Stimulated activated memory B cell treated with anti-CD40 and anti-IgM and Interleukin-4, amounts not matched to agents 10 μg/mL and 1 μg/mL and 100 μg/mL, for 72 hours (primary cell): ENCODE results near the gene PSIP1.
"Not testable (repeated sequence)": the region's sequence is repeated elsewhere in the genome, so short reads cannot be mapped to it uniquely, and the experiment has no call there.

Source experiments
- ATAC-seq: fragments of 150-1000 bp; cut with Tn5 transposase; 2 replicates; pipeline ENCODE4 v1.10.0; 2021
- H3K27ac Mint-ChIP-seq: one replicate; pipeline ENCODE4 v1.8.0; 2022; ENCODE audit warnings: mild to moderate bottlenecking, mixed read lengths
- H3K27me3 Mint-ChIP-seq: one replicate; pipeline ENCODE4 v1.8.0; 2022; ENCODE audit warnings: mixed read lengths
- H3K36me3 Mint-ChIP-seq: one replicate; pipeline ENCODE4 v1.8.0; 2022; ENCODE audit warnings: mixed read lengths
- H3K4me1 Mint-ChIP-seq: one replicate; pipeline ENCODE4 v1.8.0; 2022; ENCODE audit warnings: mixed read lengths
- H3K4me3 Mint-ChIP-seq: one replicate; pipeline ENCODE4 v1.8.0; 2022; ENCODE audit warnings: mild to moderate bottlenecking, moderate library complexity, mixed read lengths
- H3K9me3 Mint-ChIP-seq: one replicate; pipeline ENCODE4 v1.8.0; 2022; ENCODE audit warnings: mixed read lengths

The PSIP1 gene

DNA sequence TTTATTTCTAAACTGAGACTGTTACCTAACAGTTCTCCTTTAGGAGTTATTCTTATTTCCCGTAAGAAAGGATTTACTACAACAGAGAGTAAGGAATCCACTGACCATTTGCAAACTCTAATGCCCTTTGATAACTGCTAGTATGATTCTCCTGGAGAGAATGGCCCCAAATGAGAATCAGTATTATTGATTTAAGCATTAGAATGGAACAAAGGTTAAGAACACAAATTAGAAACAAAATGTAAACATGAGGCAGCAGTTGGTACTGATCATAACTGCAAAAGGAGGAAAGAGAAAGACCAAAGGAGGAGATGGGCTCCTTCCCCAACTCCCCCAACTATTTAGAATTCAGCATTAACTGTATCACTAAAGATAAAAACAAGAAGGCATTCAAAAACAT, 30.7 kb downstream of the PSIP1 start:
- Mint-ChIP-seq H3K9me3 (no peaks in the 10 kb centered on the region), H3K36me3 (peaks cover 35% of the 10 kb centered on the region), H3K27me3 (no peaks in the 10 kb centered on the region), H3K4me3 (no peak overlapping the region), H3K4me1 (peaks cover 21% of the 10 kb centered on the region), H3K27ac (peak overlapping the region; percentile 8)
- no peak for ATAC-seq

DNA sequence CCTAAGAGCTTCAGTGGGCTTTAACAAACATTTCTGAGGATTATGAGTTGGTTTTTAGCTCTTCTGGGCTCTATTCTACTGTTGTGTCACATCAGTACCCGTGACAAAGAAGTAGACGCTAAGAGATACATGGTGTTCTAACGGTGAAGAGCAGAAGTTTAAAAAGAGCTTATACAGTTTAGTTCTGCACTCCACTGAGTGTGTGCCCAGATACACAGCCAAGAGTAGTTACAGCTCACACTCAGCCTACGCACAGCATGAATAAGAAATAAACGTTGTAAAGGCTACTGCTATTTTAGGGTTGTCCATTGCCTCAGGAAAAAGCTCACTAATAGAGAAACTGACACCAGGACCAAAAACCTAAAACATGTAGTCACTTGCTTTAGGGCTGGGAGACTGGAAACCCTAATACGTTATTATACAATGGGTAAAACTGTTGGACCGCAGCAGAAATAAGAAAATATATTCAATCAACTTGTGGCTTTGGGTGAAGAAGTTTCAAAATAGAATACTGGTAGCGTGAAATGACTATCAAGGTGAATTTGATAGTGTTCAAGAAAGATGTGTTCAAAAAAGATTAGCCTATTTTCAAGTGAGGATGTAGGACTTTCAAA, 34.7 kb downstream of the PSIP1 start:
- no peak overlapping the region for H3K27ac Mint-ChIP-seq
- H3K27me3 Mint-ChIP-seq = no peaks in the 10 kb centered on the region
- H3K36me3 Mint-ChIP-seq = peaks cover 29% of the 10 kb centered on the region
- no peak overlapping the region for H3K4me3 Mint-ChIP-seq
- no peak for ATAC-seq
- no peaks in the 10 kb centered on the region for H3K9me3 Mint-ChIP-seq
- H3K4me1 Mint-ChIP-seq = no peaks in the 10 kb centered on the region

DNA sequence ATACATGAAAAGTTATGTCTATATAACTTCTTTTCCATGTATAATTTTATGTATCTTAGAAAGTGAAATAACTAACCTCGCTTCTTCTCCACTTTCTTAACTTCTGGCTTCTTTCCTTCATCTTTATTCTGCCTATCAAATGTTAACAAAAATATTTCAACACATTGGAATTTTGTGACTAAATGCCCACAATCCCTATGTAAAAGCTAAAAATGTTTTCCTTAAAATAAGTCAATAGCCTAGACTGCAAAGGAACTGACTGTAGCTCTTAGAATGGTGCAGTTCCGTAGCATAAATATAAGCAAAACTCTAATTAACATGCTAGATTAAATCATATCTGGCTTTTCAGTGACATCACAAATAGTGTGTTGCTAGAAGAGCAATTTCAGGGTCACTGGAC, 40.9 kb downstream of the PSIP1 start:
- Mint-ChIP-seq H3K9me3 (no peaks in the 10 kb centered on the region), H3K27me3 (no peaks in the 10 kb centered on the region), H3K36me3 (peaks cover 39% of the 10 kb centered on the region), H3K4me1 (no peaks in the 10 kb centered on the region), H3K27ac (peak overlapping the region; percentile 44), H3K4me3 (no peak overlapping the region)
- no peak for ATAC-seq

DNA sequence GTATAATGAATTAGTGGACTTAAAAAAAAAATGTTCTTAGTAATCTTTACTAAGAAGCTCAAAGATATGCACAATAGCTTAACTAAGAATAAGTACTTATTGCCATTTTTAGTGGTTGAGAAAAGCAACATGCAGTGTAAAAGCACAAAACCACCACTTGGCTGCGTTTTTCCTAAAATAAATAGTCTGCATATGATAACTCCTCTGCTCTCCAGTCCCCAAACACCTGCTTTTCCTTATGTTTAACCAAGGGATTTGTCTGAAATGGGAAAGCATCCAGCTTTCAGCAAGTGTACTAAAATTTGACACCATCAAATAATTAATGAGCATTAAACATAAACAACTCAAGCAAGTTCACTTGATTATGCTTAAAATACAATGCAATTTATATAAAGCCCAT, 41.4 kb downstream of the PSIP1 start:
- ATAC-seq = no peak
- Mint-ChIP-seq H3K4me3 (no peak overlapping the region), H3K27me3 (no peaks in the 10 kb centered on the region), H3K4me1 (no peaks in the 10 kb centered on the region), H3K27ac (peak overlapping the region; percentile 44), H3K36me3 (peaks cover 39% of the 10 kb centered on the region), H3K9me3 (no peaks in the 10 kb centered on the region)

DNA sequence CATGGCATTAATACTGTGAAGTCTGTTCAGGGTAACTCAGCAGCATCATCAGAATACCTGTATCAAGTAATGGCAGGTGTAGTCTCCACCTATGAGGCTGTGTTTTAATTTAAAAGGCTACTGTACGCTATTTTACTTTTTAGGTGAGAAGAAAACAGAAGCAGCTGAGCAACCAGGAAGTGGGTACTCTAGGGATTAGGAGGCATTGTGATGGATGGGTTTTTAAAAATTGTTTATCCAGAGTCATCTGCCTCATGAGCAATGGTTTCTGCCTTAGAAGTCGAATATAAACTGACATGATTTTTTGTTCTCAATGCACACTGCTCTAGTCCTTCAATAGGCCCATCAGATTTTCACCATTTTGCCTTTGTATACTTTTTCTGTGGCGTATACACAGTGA, 42.6 kb downstream of the PSIP1 start:
- ATAC-seq = no peak
- Mint-ChIP-seq H3K4me3 (no peak overlapping the region), H3K4me1 (no peaks in the 10 kb centered on the region), H3K36me3 (peaks cover 33% of the 10 kb centered on the region), H3K27ac (no peak overlapping the region), H3K9me3 (no peaks in the 10 kb centered on the region), H3K27me3 (no peaks in the 10 kb centered on the region)

DNA sequence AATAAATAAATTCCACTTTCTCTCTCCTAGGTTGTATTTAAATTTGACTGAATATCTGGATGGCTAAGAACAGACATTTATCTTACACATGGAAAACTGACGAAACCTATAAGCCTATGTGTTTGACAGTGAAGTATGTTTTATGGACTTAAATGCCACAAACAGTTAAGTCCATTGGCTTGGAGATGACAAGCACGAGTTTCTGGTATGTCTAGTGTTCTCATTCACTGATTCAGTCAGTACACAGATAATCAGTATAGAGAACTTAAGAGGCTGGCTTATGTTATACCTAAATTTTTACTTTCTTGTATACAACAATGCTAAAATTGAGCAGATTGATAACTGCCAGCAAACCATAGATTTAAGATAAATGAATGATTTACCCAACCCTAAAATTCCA, 49.2 kb downstream of the PSIP1 start:
- no peak overlapping the region for H3K4me3 Mint-ChIP-seq
- peaks cover 24% of the 10 kb centered on the region for H3K36me3 Mint-ChIP-seq
- no peak overlapping the region for H3K27ac Mint-ChIP-seq
- no peaks in the 10 kb centered on the region for H3K4me1 Mint-ChIP-seq
- H3K9me3 Mint-ChIP-seq = no peaks in the 10 kb centered on the region
- no peaks in the 10 kb centered on the region for H3K27me3 Mint-ChIP-seq
- ATAC-seq = no peak

DNA sequence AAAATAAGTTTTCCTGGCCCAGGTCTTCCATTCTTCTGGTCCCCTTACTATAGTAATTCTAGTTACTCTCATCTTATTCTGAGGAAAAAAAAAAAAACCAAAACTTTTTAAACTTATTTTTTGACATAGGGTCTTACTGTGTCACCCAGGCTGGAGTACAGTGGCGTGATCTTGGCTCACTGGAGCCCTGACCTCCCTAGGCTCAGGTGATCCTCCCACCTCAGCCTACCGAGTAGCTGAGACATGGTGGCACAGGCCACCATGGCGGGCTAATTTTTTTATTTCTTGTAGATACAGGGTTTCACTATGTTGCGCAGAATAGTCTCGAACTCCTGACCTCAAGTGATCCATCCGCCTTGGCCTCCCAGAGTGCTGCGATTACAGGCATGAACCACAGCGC, 49.7 kb downstream of the PSIP1 start:
- Mint-ChIP-seq H3K4me1 (no peaks in the 10 kb centered on the region), H3K9me3 (no peaks in the 10 kb centered on the region), H3K4me3 (no peak overlapping the region), H3K36me3 (peaks cover 21% of the 10 kb centered on the region), H3K27me3 (no peaks in the 10 kb centered on the region), H3K27ac (no peak overlapping the region)
- no peak for ATAC-seq

DNA sequence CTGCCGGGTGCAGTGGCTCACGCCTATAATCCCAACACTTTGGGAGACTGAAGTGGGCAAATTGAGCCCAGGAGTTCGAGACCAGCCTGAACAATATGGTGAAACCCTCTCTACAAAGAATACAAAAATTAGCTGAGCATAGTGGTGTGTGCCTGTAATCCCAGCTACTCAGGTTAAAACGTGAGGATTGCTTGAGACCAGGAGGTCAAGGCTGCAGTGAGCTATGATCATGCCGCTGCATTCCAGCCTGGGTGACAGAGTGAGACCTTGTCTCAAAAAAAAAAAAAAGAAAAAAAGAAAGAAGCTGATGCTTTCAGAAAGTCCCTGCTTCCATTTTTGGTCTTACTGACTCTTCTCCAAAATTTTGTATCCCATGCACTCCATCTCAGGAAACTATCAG, 56.8 kb downstream of the PSIP1 start:
- no peaks in the 10 kb centered on the region for H3K9me3 Mint-ChIP-seq
- no peak for ATAC-seq
- peak overlapping the region; percentile 51 for H3K27ac Mint-ChIP-seq
- no peaks in the 10 kb centered on the region for H3K27me3 Mint-ChIP-seq
- H3K36me3 Mint-ChIP-seq = peaks cover 28% of the 10 kb centered on the region
- no peak overlapping the region for H3K4me3 Mint-ChIP-seq
- H3K4me1 Mint-ChIP-seq = no peaks in the 10 kb centered on the region

DNA sequence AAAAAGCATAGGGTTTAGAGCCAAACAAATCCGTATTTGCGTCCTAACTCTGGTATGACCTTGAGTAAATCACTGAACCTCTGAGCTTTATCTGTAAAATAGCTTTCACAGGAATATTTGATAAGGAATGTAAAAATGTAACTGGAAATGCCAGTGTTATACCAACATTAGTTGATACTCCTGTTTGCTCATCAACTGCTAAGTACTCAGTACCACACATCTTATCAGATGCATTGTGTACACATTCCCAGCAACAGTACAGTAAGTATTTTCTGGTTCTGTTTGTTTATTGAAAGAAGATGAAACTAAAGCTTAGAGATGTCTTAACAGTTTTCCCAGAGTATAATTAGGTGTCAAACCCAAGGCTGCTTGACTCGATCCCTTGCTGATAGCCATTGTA, 66.6 kb downstream of the PSIP1 start:
- H3K9me3 Mint-ChIP-seq = no peaks in the 10 kb centered on the region
- H3K36me3 Mint-ChIP-seq = peaks cover 60% of the 10 kb centered on the region
- no peak overlapping the region for H3K27ac Mint-ChIP-seq
- H3K4me1 Mint-ChIP-seq = no peaks in the 10 kb centered on the region
- no peak overlapping the region for H3K4me3 Mint-ChIP-seq
- no peaks in the 10 kb centered on the region for H3K27me3 Mint-ChIP-seq
- ATAC-seq = no peak

DNA sequence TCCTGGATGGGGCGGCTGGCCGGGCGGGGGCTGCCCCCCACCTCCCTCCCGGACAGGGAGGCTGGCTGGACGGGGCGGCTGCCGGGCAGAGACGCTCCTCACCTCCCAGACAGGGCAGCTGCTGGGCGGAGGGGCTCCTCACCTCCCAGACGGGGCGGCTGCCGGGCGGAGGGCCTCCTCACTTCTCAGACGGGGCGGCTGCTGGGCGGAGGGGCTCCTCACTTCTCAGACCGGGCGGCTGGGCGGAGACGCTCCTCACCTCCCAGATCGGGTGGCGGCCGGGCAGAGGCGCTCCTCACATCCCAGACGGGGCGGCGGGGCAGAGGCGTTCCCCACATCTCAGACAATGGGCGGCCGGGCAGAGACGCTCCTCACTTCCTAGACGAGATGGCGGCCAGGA, 68.5 kb downstream of the PSIP1 start:
- not testable (repeated sequence) for H3K9me3 Mint-ChIP-seq, H3K27me3 Mint-ChIP-seq, H3K27ac Mint-ChIP-seq, H3K4me3 Mint-ChIP-seq, ATAC-seq
- Mint-ChIP-seq H3K36me3 (peaks cover 66% of the 10 kb centered on the region), H3K4me1 (peaks cover 14% of the 10 kb centered on the region)

DNA sequence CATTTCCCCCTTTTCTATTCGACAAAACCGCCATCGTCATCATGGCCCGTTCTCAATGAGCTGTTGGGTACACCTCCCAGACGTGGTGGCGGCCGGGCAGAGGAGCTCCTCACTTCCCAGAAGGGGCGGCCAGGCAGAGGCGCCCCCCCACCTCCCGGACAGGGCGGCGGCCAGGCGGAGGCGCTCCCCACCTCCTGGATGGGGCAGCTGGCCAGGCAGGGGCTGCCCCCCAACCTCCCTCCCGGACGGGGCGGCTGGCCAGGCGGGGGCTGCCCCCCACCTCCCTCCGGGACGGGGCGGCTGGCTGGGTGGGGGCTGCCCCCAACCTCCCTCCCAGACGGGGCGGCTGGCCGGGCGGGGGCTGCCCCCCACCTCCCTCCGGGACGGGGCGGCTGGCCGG, 68.9 kb downstream of the PSIP1 start:
- Mint-ChIP-seq H3K36me3 (peaks cover 66% of the 10 kb centered on the region), H3K4me1 (peaks cover 16% of the 10 kb centered on the region)
- H3K9me3 Mint-ChIP-seq, H3K4me3 Mint-ChIP-seq, ATAC-seq, H3K27me3 Mint-ChIP-seq, H3K27ac Mint-ChIP-seq: not testable (repeated sequence)

DNA sequence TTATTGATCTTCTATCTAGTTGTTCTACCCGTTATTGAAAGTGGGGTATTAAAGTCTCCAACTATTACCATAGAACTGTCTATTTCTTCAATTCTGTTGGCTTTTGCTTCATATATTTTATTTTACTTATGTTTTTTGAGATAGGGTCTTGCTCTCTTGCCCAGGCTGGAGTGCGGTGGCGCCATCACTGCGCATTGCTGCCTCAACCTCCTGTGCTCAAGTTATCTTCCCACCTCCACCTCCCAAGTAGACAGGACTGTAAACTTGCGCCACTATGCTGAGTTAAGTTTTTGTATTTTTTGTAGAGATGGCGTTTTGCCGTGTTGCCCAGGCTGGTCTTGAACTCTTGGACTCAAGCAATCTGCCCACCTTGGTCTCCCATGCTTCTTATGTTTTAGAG, 71.9 kb downstream of the PSIP1 start:
- Mint-ChIP-seq H3K4me3 (no peak overlapping the region), H3K36me3 (peaks cover 73% of the 10 kb centered on the region), H3K27ac (no peak overlapping the region), H3K4me1 (peaks cover 27% of the 10 kb centered on the region), H3K9me3 (no peaks in the 10 kb centered on the region), H3K27me3 (no peaks in the 10 kb centered on the region)
- no peak for ATAC-seq

DNA sequence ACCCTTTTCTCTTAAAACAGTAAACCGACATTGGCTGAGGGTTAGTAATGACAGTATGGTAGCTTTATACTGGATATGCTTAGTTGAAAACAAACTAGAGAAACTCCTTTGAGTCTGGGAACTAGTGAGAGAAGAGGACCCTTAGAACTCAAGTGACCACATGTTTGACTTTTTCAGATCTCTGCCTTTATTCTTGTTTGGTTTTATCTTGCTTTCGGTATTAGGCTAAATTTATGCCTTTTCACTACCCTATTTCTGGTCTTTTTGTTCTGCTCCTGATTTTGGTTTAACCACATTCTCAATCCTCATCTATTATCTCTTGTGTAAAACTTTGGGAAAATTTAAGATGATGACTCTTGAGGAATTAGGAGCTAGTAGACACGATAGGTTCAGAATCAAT, 77.1 kb downstream of the PSIP1 start:
- no peak for ATAC-seq
- H3K27me3 Mint-ChIP-seq = no peaks in the 10 kb centered on the region
- H3K4me3 Mint-ChIP-seq = no peak overlapping the region
- H3K9me3 Mint-ChIP-seq = no peaks in the 10 kb centered on the region
- H3K27ac Mint-ChIP-seq = no peak overlapping the region
- peaks cover 72% of the 10 kb centered on the region for H3K36me3 Mint-ChIP-seq
- peaks cover 68% of the 10 kb centered on the region for H3K4me1 Mint-ChIP-seq

DNA sequence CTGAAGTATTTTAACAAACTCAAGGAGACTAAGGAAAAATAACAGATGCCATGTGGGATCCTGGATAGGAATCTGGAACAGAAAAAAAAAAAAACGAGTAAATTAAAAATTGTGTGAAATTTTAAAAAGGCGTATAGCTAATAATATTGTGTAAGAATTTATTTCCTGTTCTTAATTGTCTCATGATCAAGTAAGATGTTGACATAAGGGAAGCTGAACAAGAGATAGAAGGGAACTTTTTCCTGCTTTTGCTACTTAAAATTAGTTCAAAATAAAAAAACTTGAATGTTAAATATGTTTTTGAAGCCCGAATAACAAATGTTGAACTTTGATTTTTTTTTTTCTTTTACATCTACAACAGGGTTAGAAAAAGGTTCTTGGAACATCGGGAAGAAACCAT, 77.6 kb downstream of the PSIP1 start:
- Mint-ChIP-seq H3K27ac (no peak overlapping the region), H3K36me3 (peaks cover 72% of the 10 kb centered on the region), H3K27me3 (no peaks in the 10 kb centered on the region), H3K9me3 (no peaks in the 10 kb centered on the region), H3K4me3 (no peak overlapping the region), H3K4me1 (peaks cover 68% of the 10 kb centered on the region)
- ATAC-seq = no peak

DNA sequence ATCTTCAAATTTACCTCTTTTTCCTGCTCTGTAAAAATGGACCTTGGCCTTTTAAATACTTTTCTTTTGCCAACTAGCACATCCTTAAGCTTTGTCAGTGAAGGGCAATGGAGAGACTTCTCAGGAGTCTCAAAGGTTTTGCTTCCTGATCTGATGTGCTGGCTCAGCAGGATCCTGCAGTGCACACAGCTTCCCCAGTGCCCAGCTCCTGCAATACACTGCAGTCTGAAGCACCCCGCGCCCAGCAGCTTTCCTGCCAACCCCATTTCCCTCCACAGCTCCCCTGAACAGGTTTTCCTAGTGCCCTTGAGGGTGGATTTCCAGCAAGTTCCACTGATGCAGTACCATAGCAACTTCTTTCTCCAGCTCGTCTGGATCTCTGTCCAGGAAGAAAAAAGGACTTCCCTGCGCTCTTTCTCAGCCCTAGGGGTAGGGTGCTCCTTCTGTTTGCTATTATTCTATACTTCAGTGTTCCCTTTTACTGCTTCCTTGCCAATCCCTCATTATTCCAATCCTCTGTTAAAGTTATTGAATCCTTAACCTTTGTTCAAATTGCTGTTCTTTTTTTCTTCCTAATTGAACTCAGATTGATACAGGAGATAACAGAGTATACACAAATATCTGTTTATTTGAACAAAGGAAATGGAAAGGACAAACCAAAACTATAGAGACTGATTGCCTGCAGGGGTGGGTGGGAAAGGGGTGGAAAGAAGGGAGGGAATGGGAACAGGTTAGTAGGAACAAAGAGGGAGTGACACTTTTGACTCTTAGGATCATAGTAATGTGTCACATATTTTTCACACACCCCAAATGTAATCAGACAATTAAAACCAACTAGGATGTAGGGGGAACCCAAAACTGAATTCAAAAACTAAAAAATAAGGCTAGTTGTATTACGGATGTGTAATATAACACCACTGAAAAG, 79.6 kb downstream of the PSIP1 start:
- Mint-ChIP-seq H3K4me3 (no peak overlapping the region), H3K27ac (no peak overlapping the region), H3K9me3 (no peaks in the 10 kb centered on the region), H3K27me3 (no peaks in the 10 kb centered on the region), H3K4me1 (peaks cover 59% of the 10 kb centered on the region), H3K36me3 (peaks cover 62% of the 10 kb centered on the region)
- ATAC-seq = no peak

DNA sequence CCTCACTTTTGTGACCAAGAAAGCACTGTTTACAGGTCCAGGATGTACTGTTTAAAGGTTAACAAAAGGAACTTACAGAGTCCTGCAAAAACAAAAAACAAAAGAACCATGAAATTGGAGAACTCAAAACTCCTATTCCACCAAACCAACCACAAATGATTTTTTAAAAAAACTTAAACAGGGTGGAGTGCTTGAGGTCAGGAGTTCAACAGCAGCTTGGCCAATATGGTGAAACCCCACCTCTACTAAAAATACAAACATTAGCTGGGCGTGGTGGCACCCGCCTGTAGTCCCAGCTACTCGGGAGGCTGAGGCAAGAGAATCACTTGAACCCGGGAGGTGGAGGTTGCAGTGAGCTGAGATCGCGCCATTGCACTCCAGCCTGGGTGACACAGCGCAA, 83.1 kb downstream of the PSIP1 start:
- Mint-ChIP-seq H3K4me1 (peaks cover 58% of the 10 kb centered on the region), H3K36me3 (peaks cover 49% of the 10 kb centered on the region)
- H3K27ac Mint-ChIP-seq, H3K27me3 Mint-ChIP-seq, H3K4me3 Mint-ChIP-seq, H3K9me3 Mint-ChIP-seq, ATAC-seq: not testable (repeated sequence)
